GM15510 (cell line): ENCODE data around the gene PAQR7.

ENCODE experiments used
- POLR2A ChIP-seq: IDR thresholded peaks from 3 replicates; pipeline ENCODE4 v1.6.1; 2011; ENCODE audit warnings: borderline replicate concordance; ENCODE audit not compliant: insufficient read length; ENCODE audit errors: extremely low read depth

PAQR7 gene

DNA sequence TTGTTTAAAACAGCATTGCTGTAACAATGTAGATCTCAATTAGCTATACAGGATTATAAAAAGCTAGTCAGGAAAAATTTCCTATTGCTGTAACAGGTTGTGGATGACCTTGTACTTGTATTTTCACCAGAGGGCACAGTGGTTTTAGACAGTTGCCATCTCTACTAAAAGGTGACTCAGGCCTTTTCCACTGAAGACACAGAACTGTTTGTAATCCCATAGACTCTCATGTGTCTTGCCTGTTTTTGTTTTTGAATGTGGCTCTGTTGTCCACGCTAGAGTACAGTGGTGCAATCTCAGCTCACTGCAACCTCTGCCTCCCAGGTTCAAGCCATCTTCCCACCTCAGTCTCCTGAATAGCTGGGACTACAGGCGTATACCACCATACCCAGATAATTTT, 49.9 kb downstream of the PAQR7 start:
- no peak for TF ChIP-seq POLR2A

DNA sequence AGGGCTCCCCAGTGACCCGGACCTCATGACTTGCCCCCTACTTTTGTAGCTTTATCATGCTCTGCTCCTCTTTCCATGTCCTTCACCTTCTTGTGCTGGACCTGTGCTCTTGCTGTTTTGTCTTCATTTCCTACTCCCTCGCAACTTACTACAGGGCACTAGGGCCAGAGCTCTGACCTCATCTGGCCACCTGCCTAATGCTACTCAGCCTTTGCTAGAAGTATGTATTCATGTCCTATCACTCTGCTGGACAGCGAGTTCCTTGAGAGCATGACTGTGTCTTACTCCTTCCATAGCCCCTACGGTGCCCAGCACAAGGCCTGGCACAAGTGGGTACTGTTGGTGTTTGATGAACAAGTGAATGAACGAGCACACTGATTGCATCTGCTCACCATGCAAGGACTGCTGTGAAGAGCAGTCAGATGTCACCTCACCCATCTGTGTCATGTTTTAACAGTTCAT, 53.8 kb downstream of the PAQR7 start:
- no peak for TF ChIP-seq POLR2A

DNA sequence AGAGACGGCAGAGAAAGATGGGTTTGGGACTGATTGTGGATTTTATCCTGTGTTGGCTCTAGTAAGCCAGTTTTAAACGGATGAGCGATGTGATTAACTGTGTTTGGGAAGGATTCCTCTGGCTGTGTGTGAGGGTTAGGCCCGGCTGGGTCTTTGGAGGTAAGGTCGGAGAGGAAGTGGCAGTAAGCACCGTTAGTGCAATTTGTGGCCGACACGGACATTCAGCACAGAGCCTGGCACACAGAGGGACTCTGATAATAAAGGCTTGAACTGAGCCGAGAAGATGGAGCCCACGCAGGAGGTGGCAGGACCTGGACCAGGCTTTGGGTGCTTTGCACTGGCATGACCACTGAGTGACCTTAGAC, 54.4 kb downstream of the PAQR7 start:
- no peak for TF ChIP-seq POLR2A

DNA sequence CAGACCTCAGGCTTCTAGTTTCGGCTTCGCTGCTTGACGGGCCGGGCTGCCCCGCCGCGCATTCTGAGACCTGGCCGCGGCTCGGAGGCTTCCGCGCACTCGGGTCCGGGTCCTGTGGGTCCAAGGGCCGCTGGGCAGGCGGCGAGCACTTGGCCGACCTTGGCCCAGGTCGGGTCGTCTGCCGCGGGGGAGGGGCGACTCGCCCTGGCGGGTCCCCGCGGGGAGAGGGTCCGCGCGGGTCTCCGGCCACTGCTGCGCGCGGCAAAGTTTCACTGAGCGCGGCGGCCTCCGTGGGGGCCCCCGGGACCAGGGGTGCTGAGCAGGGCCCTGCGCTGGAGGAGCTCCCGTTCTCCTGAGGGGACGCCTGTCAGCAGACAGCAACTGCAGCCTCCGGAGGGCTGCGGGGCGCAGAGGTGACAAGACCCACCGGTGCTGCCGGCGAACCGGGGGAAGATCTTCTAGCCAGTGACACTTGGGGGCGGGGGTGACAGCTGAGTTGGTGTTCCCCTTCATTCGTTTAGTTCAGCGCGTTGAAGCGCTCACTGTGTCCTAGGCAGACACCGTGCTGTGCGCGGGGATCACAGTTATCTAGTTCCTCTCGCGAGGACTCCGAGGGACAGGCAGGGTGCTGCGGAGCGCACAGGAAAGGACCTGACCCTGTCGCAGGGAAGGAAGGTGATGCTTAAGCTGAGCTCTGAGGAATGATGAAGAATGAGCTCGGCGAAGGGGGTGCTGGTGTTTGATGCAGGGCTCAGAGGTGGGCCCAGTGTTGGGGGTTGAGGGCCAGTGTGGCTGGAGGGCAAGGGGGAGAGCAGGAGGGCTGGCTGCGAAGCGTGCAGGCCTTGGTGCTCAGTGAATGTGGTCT, 55.0 kb downstream of the PAQR7 start:
- peak; percentile 56 for TF ChIP-seq POLR2A

DNA sequence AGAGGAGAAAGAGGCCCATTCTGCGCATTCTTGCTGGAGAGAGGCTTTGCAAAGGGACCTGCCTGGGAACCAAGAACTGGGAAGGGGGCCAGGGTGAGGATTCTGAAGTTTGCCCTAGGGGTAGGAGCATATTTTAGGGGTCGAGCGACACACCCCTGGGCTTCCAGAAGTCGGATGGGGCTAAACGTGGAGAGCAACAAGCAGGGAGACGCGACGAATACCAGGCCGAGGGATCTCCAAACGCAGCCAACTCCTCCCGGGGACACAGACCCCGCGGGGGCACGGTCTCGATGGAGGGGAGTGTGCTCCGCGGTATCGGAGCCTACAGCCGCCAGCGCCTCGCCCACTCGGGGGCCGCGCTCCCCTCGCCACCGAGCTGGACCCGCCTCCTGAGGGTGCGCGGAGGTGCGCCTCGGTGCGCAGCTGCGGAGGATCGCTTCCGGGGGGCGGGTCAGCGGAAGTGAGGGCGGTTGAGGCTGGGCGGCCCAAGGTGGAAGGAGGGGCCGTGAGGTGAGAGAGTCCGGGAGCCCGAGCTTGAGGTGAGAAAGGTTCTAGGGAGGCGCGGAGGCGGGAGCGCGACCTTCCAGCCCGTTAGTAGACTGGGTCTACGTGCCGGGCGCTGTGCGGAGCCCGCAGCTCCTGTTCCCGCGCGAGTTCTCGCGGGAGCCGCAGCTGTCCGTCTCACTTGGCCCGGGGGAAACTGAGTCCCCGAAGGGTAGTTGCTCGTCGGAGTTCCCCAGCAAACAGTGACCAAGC, 55.8 kb downstream of the PAQR7 start, which contains the start of gene MTFR1L:
TSS of gene MTFR1L (plus strand) at position 464 of the 756 bp plus-strand sequence. CDS start 3,151 bp downstream, outside the sequence.
- peak; percentile 90 for TF ChIP-seq POLR2A

DNA sequence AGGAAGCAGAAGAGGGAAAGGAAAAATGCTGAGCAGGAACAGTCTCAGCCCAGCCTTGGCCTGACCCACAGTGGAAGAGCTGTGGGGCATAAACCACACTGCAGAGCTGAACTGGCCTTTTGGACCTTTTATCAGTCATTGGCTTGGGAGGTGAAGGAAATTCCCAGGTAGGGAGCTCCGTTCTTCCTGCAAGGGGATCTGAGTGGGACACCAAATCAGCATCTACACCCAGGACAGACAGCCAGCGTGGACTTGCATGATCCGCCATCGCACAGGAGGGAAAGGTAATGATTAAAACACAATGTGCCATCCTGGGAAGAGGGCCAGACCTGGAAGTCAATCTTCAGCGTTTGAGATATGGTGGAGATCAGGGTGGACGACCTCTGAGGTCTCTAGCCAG, 56.9 kb downstream of the PAQR7 start:
- TF ChIP-seq POLR2A, result no peak

DNA sequence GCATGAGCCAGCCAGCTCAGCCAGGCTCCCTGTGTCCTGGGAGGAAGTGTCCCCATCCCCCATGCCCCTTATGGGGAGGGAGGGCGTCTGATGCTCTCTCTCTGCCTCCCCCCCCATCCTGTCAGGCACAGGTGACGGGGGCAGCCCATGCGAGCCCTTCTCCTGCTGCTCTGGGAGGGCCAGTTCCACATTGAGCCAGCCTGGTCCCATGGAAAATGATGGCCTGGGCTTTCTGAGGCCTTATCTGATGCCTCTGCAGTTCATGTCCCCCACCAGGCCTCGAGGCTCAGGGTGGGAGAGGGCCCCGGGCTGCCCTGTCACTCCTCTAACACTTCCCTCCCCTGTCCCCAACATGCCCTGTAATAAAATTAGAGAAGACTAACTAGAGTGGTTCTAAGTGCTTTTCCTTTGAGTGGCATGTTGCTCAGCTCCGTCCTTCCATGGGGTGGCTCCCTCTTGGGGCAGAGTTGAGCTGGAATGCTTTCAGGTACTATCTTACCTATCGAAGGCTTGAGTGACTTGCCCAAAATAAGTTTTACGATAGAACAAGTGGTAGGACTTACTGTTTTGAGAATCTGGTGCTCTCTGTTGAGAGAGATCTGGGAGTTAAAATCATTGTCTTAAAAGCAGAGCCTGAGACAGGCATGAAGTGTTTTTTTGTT, 57.5 kb downstream of the PAQR7 start:
- TF ChIP-seq POLR2A, result no peak

DNA sequence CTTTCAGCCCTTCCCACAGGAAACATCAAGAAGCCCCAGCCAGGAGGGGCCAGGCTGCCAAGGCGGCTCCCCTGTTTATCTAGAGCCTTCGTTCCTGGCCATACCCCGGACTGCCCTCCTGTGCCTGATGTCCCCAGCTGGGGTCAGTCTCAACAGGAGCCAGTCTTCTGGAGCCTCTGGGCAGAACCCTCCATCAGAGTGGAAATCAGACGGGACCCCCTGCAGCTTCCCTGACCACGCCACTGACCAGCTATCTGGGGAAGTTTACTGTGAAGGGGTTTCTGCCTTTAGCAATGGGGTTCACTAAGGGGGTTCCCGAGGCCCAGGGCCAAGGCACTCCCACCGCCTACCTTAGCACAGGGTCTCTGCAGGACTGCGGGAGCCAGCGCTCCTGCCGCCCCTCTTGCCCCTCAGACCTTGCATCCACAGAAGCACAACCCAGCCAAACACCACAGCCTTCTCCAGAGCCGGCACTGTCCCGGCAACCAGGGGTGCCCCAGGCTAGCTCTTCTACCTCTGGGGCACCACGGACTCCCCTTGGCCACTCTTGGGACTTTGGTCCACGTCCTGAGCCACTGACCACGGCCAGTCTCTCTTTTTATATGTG, 59.3 kb downstream of the PAQR7 start:
- TF ChIP-seq POLR2A, result no peak

DNA sequence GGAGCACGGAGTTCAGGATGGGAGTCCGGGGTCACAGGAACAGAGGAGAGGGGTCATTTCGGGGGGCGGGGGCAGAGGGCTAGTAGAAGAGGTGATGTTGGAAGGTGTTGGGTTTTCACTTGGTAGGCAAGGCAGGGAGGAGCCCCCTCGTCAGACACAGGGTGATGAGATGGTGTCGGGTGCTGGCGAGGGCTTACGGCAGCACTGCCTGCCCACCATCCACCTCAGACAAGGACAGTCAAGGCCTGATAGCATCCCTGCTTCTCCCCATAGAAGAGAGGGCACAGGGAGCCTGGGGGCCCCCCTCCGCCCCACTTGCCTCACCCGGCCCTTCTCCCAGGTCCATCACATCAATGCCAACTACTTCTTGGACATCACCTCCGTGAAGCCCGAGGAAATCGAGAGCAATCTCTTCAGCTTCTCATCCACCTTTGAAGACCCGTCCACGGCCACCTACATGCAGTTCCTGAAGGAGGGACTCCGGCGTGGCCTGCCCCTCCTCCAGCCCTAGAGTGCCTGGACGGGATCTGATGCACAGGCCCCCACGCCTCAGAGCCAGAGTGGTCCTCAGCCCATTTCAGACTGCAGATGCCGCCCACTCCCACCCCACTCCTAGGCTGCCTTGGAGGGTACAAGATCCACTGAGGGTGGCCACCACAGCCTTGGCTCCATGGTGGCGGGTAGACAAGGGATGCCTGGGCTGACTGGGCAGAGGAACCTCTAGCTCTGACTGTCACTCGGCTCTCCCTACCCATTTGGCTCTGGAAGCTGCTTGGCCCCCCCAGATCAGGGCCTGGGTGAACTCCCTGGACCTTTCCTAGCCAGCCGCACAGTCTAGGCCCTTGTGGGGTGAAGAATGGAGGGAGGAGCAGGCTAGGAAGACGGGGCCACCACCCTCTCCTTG, 60.0 kb downstream of the PAQR7 start:
- no peak for TF ChIP-seq POLR2A

DNA sequence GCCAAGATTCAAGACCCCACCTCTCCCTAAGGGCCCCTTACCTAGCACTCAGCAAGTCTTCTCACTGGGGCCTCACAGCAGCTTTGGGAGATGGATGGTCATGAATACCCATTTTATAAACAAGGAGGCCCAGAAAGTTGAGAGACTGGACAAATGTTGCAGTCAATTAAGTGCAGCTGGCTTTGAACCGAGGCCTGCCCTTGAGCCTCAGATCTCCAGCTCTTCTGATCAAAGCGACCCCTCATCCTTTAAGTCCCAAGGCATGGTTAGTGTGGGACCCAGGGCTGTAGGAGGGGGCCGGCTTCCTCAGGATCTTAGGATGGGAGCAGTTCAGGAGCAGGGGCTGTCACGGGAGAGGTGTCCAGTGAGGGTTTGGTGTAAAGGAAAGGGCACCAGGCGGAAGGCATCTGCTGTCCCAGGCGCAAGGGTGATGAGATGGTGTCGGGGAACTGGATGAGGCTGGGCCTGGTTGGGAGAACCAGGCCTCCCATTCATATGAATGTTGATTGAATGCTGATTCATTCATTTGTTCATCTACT, 60.9 kb downstream of the PAQR7 start:
- no peak for TF ChIP-seq POLR2A

DNA sequence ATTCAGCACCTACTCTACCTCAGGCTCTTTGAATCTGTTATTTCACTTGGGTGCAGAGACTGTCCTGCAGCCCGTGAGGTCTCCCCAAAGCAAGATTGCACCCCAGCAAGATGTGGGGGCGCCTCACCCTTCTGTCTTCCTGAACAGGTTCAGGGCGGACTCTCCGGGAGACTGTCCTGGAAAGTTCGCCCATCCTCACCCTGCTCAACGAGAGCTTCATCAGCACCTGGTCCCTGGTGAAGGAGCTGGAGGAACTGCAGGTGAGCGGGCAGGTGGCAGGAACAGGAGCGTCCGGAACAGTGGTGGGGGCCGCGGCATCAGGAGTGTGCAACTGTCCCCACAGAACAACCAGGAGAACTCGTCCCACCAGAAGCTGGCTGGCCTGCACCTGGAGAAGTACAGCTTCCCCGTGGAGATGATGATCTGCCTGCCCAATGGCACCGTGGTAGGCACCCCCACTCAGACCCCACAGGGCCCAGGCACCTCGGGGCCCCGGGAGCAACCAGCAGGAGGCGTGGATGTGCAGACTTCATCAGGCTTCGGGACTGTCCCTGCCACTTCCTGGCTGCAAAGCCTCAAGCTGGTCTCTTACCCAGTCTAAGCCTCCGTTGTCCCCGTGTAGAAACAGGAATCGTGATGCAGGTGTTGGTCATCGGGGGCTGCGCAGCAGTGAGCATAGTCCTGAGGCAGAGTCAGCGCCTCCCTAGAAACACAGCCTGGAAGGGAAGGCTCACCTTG, 61.6 kb downstream of the PAQR7 start:
- no peak for TF ChIP-seq POLR2A

DNA sequence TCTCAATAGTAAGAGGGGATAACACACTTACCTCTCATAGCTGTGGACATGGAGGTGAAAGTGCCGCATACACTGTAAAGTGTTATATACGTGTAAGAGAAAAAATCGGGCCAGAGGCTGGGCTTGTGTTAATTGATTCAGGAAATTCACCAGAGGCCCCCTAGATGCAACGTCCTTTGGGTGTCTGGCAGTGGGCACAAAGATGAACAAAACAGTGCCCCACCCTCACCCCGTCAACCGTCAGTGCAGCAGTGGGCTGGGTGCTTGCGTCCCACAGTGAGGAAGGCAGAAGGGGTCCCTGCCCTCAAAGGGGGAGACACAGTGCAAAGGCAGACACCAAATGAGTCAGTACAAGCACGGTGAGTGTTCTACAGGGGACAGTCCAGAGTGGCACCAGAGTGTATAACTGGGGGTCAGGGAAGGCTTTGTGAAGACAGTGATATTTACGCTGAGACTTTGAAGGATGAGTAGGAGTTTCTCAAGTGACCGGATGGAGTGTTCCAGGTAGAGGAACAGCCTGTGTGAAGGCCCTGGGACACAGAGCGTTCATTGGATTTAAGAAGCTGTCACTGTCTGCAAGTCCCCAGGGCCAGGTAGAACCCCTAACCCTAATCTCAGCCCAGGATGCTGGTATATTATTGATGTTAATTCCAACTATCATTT, 62.3 kb downstream of the PAQR7 start:
- TF ChIP-seq POLR2A, result no peak
